Activated CD8-positive, alpha-beta memory T cell treated with anti-CD3 and anti-CD28 coated beads, Interleukin-2, amount 50 U/mL, for 1 hour (primary cell): ENCODE results near the gene DUSP9.

Source experiments
- DNase-seq: peaks from one replicate; pipeline ENCODE4 v3.0.0-alpha.2; 2020; ENCODE audit errors: extremely low read depth

The DUSP9 gene

DNA sequence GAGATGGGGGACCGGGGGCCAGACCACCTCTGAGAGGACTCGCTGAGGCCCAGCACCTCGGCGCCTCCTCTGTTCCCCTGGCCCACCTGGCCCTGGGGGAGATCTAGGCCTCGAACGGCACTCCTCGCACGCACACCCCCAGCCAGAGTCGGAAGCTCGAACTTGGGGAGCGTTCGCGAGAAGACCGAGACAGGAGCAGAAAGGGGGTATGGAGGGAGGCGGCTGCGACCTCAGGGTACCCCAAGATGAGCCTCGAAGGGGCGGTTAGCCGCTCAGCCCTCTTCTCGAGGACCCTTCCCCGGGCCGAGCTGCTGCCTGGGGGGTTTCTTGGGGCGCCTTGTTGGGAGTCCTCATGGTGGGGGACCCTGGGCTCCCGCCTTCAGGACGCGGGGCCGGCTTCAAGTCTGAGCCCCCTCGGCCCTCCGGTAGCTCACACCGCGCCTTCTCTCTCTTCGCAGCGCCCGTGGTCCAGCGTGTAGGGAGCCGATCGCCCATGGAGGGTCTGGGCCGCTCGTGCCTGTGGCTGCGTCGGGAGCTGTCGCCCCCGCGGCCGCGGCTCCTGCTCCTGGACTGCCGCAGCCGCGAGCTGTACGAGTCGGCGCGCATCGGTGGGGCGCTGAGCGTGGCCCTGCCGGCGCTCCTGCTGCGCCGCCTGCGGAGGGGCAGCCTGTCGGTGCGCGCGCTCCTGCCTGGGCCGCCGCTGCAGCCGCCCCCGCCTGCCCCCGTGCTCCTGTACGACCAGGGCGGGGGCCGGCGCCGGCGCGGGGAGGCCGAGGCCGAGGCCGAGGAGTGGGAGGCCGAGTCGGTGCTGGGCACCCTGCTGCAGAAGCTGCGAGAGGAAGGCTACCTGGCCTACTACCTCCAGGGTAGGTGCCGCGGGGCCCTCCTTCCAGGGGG lies 706 bp downstream of the DUSP9 start:
- no peak for DNase-seq

DNA sequence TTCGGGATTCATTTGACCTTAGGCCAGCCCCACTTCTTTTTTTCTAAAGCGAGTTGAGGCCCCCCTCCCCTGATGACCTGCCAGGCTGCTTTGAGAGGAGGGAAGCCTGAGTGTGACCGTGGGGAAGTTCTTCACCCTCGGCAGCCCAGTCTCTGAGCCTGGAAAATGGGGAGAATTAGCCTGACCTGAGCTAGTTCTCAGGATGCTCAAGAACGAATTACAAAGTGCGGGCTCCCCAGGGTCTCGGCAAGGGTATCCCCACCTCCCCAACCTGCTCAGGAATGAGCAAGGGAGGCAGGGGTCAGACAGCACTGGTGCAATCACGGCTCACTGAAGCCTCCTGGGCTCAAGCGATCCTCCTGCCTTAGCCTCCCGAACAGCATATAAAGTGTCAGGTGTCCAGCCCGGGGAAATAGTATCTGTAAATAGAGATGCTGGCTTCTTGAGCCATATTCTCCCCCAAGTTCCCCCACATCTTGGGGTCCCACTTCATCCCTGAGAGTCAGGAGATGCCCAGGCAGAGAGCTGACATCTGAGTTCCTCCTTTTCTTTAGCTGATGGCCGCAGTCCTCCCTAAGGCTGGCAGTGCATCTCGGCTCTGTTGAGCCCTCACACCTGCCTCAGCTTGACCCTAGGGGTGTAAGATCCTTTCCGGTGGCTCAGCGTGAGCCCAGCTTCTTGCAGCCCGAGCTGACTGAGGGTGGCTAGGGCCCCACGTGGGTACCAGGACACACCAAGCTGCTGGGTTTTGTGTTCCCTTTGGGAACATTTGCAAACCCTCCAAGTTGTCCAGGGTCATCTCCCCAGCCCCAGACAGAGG lies 1.6 kb downstream of the DUSP9 start:
- DNase-seq = no peak

DNA sequence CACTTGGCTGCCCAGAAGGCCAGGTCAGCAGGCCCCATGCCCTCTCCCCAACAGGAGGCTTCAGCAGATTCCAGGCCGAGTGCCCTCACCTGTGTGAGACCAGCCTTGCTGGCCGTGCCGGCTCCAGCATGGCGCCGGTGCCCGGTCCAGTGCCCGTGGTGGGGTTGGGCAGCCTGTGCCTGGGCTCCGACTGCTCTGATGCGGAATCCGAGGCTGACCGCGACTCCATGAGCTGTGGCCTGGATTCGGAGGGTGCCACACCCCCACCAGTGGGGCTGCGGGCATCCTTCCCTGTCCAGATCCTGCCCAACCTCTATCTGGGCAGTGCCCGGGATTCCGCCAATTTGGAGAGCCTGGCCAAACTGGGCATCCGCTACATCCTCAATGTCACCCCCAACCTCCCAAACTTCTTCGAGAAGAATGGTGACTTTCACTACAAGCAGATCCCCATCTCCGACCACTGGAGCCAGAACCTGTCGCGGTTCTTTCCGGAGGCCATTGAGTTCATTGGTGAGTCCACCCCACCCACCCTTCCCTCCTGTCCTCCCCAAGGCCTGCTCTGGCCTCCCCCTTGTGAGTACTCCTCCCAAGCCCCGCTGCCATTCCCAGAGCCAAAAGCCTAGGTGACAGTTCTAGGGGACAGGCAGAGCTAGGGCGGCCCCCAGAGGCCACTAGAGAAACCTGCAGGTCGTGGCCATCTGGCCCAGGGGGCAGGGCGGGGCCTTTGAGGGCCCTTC lies 2.3 kb downstream of the DUSP9 start:
- DNase-seq = no peak

DNA sequence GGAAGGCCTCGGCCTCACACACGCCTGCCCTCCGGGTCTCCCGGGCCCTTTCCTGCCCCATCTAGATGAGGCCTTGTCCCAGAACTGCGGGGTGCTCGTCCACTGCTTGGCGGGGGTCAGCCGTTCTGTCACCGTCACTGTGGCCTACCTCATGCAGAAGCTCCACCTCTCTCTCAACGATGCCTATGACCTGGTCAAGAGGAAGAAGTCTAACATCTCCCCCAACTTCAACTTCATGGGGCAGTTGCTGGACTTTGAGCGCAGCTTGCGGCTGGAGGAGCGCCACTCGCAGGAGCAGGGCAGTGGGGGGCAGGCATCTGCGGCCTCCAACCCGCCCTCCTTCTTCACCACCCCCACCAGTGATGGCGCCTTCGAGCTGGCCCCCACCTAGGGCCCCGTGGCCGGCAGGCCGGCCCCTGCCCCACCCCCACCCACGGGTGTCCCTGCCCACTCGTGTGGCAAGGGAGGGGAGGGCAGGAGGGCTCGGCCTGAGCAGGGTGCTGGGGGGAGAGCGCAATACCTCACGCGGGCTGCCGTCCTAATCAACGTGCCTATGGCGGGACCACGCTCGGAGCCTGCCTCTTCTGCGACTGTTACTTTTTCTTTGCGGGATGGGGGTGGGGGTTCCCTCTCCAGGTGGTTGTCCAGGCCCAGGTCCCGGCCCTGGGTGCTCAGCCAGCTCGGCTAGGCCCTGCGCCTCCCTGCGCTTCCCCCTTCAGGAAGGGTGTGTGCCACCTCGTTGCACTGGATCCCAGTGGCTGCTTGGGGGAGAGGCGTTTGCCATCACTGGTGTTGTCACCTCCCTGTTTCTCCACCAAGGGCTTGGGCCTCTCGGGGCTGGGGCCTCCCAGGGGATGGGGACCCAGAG lies 3.1 kb downstream of the DUSP9 start:
- no peak for DNase-seq

DNA sequence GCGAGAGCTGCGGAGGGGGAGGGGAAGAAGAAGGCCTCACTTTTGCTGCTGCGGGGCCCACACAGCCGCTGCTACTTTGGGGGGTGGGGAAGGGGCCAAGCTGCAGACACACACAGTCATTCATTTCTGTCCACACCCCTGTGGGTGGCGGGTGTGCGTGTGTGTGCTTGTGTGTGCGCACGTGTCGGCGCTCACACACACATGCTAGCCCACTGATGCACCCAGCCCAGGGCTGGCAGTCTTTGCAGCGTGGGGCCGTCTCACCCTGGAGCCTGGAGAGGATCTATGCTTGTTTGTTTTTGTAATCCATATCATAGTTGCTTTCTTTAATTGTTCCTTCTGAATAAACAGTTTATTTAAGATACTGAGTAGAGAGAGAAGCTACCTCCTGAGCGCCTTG lies 4.0 kb downstream of the DUSP9 start:
- DNase-seq = no peak

DNA sequence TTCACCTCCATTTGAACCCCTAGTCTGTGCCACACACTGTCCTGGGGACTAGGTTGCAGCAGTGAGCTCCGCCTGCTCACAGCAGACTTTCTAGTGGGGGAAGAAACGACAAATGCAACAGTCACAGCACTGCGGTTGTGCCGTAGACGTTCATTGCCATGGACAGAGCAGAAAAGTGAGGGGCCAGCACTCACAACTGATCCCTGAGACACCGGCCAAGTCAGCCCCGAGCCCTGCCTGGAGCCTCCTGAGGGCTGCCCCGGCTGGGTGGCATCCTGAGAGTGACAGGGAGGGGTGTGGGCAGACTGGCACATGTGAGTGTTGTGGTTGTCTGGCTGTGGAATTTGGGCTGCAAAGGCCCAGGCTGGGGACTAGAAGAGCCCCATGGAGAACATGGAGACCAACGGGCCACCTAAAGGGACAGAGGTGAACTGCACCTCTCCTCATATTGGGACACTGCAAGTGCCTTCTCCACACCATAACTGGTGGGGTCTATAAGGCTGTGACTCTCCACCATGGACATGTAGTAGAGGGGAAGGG lies 4.6 kb downstream of the DUSP9 start:
- DNase-seq = no peak

DNA sequence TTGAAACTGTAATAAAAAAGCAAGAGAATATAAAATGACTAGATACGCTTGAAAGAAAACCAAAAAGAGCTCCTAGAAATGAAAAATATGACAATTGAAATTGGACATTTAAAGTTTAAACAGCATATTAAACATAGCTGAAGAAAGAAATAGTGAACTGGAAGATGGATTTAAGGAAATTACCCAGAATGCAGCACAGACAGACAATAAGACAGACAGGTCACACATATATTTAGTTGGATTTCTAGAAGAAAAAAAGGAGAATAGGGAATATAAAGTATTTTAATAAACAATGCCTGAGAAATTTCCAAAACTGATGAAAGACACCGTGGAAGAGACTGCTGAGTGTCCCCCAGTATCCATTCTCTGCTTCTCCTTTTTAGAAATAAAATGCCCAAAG lies 6.6 kb downstream of the DUSP9 start:
- no peak for DNase-seq

DNA sequence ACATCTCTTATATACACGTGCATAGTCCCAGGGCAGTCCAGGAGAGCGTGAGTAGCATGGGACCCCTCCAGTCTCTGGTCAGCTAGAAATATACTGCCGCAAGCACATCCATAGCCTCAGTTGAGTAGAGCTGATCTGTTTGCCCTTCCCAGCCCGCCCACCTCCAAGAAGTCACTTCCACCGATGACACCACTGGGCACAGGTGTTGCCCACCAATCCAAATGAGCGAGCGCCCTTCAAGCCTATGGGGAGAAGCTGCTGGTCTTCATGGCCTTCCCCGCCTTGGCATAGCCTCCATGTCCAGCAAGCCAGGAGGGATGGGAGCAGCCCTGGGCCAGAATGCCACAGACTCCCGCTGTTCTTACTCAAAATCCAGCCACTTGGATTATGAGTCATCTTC lies 10.2 kb downstream of the DUSP9 start:
- DNase-seq = no peak

DNA sequence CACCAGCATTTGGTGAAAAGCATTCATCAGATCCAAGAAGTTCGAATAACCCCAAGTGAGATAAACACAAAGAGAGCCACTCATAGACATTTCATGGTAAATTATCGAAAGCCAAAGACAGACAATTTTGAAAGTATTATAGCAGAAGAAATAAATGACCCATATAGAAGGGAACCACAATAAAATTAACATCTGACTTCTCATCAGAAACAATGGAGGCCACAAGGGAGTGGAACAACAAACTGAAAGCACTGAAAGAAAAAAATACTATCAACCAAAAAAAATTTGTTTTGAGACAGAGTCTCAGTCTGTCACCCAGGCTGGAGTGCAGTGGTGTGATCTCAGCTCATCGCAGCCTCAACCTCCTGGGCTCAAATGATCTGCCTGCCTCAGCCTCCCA lies 12.3 kb downstream of the DUSP9 start:
- DNase-seq = no peak

DNA sequence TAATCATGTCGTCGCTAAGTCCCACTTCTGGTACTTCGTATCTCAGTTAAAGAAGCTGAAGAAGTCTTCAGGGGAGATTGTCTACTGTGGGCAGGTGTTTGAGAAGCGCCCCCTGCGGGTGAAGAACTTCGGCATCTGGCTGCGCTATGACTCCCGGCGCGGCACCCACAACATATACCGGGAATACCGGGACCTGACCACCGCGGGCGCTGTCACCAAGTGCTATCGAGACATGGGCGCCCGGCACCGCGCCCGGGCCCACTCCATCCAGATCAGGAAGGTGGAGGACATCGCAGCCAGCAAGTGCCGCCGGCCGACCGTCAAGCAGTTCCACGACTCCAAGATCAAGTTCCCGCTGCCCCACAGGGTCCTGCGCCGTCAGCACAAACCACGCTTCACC lies 15.3 kb downstream of the DUSP9 start:
- DNase-seq = peak; percentile 14

DNA sequence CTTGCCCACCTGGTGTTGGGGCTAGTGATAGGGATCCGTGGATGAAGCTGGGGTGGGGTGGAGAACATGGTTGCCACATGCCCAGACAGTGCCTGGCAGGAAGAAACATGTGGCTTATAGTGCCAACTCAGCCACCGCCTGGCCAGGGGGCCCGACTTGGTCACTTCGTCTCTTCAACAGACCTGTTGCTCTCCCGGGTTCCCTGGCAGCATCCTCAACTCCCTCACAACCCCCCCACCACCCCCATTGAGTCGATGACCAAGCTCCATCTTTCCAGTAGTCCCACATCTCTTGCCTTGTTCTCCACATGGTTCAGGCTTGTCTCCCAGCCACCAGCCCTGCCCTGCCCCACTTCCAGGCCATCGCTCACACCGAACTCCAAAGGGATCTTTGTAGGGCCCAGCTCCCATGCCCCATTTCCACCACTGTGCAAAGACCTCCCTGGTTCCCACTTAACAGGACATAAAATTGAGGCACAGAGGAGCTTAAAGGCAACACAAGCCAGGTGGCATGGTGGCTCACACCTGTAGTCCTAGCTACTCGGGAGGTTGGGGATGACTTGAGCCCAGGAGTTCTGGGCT lies 18.8 kb downstream of the DUSP9 start:
- no peak for DNase-seq

DNA sequence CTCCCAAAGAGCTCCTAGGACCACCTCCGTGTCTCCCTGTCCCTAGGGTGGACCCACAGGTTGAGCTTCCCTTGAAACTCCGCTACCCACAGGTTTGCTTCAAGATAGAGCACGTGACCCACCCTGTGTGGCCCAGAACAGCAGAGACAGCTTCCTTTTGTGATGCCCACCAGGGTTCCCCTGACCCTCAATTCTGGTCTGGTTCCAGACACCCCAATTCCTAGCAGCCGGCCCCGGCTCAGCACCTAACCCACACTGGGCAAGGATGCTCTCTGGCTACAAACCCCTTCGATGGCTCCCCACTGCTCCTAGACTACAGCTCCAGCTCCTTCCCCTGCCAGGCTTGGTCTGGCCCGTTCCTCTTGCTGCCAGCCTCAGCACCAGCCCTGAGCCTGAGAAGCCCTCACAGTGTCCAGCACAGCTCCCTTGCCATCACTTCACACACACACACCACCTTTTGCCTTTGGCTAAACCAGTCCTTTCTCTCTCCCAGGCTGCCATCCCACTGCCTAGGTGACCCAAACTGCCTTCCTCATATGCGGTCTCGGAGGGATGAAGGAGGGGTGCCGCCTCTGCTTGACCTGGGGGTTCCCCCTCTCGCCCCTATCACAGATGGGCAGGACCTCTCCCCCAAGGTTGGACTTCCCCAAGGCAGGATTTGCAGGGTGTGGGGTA lies 20.4 kb downstream of the DUSP9 start:
- DNase-seq = no peak

DNA sequence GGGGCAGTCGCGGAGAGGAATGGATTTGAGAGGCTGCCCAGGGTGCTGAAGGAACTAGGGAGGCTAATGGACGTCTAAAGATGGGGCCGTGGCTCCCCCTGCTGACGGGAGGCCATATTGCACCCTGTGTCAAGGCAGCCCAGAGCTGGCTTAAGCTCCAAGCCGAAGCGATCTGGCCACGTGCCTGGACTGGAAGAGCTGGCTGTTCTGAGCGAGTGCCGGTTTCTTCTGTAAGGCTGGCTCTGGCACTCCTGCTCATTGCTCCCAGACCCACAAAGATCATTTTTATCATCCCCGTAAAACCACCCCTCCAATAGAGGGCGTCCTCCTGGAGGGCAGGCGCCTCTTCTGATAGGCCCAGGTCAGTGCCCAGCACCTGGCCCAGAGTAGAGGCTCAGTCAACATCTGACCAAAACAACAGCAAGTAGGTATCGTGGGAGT lies 21.0 kb downstream of the DUSP9 start:
- peak; percentile 12 for DNase-seq

DNA sequence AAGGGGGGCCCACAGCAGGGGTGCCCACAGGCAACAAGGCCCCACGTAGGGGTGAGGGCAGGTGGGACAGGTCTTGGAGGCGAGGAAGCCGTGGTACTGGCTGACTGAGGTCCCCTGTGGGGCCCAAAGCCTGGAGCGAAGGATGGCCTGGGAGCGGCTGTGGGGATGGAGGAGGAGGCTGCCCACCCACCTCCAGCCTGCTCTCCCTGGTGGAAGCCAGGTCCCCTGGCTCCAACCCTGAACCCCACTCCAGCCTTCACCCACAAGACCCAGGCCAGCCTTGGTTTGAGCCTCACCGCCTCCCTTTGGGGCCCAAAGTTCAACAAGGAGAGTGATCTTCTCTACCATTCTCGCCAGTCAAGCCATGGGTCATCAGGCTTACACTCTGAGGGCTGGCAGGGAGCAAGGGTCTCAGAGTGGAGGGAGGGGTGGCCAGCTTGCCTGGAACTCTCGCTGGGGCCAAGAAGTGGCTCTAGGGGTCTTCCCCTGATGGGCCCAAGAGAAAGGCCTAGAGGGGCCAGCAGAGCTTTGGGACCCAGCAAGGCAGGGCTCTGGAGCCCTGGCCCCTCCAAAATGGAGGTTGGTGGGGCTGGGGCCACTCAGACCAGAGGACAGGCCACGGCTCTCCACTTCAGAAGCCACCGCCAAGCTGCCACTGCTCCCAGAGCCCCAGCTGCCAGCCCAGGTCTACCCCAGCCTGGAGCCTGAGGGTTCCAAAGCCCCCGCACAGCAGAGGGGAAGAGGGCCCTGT lies 21.6 kb downstream of the DUSP9 start:
- DNase-seq = no peak

DNA sequence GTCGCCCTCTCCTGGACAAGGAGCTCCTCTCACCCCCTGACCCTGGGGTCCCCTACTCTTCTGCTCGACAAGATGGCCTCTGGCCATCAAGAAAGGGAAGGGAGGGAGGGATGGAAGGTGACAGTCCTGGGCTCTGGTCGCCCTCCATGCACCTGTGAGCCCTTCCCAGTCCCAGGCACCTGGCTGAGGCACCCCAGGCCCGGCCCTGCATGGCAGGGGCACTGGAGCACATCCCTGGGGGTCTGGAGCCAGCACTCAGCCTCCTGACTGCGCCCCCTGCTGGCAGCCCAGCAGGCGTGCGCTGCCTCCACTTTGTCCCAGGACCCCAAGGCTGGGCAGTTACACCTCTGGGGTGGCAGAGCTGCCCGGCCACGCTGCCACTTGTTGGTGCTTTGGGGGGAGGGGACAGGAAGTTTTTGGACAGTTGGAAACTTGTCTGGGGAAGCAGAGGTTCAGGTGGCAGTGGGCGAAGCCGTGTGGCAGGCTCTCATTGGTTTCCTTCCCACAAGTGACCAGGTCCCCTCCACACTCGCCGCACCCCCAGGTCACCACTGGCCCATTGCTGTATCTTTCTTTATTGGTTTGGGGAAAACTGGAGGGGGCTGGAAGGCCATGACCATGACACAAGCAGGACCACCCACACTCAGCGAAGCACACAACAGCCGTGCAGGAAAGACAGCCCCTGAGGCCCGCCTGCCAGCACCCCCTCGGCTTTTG lies 22.3 kb downstream of the DUSP9 start:
- no peak for DNase-seq

DNA sequence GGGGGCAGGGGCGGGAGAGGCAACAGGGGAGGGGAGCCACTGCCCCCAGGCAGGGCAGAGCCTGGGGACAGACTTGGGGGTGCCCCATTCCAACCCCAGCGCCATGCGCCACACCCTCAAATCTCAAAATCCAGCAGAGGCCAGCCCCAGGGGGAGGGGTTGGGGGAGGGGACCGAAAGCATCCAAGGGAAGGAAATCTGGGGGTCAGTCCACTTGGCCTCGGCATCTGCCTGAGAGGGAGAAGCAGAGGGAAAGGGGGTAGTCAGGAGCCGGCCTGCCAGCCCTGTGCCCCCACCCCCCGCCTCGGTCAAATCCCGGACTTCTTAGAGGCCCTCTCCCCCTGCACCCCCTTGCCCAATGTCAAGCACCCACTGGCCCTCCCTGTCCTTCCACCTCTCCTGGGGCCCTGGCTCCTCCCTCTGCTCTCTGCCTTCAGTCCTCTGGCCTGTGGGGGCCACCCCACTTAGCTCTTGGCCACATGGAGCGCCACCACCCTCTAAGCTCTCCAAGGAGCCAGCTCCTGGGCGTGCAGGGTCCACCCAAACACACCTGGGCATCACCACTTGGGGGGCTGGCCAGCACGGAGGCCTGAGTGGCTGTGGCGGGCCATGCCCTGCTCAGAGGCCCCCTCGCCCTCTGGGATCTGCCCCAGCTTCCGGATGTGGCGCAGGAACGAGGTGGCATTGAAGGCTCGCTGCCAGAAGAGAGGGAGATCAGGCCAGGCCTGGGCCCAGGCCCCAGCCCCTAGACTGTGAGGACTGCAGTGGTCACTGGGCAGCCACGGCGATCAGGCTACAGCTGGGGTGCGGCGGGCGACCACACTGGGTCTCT lies 23.1 kb downstream of the DUSP9 start:
- no peak for DNase-seq

DNA sequence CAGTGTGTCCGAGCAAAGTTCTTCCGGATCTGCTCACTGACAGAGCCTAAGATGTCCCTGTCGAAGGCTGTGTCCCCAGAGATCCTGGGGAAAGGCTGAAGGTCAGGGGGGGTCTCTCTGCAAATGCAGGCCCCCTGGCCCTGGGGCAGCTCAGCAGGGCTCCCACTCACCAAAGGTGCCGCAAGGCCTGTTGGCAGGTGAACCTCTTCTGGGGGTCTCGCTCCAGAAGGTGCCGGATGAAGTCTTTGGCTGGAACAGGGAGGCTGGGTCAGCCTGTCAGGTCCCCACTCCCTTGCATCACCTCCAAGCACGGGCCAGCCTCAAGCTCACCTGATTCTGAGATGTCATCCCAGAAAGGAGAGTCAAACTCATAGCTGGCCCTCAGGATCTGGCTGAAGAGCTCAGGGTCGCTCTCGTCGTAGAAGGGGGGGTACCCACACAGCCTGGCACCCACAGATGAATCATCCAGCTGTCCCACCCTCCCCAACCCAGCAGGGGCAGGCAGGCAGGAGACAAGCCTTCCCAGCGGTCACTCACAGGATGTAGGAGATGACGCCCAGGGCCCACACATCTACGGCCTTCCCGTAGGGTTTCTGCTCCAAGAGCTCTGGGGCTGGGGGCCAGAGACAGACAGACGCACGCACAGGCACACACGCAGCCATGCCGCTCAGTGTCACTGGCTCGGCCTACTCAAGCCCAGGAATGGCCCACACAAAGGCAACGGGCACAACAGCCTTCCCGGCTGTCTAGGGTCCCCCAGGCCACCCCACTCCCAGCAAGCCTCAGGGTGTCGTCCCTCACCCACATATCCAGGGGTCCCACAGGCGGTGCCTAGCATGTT lies 24.0 kb downstream of the DUSP9 start:
- no peak for DNase-seq
